GM19324 (cell line): ENCODE data around the gene OPN1SW.

Source experiments
- ATAC-seq: cut with Tn5 transposase; IDR thresholded peaks from one replicate; pipeline ENCODE4 v1.9.1; 2021; ENCODE audit warnings: mild to moderate bottlenecking, moderate library complexity; ENCODE audit not compliant: unreplicated experiment, low FRiP score

Gene OPN1SW

GRCh38 chr7:128737867-128738385 is 37.7 kb downstream of the OPN1SW start:
- no peak for ATAC-seq

GRCh38 chr7:128737441-128737840 is 38.2 kb downstream of the OPN1SW start:
- ATAC-seq = no peak

GRCh38 chr7:128735436-128735835 is 40.2 kb downstream of the OPN1SW start:
- no peak for ATAC-seq

GRCh38 chr7:128734890-128735289 is 40.7 kb downstream of the OPN1SW start:
- no peak for ATAC-seq

GRCh38 chr7:128733278-128733645 is 42.3 kb downstream of the OPN1SW start:
- no peak for ATAC-seq

- ATAC-seq = no peak
Measured at GRCh38 chr7:128732521-128733277, 42.9 kb downstream of the OPN1SW start.

- ATAC-seq = no peak
Measured at GRCh38 chr7:128731184-128731583, 44.4 kb downstream of the OPN1SW start.

GRCh38 chr7:128729494-128729893 is 46.1 kb downstream of the OPN1SW start:
- no peak for ATAC-seq

- no peak for ATAC-seq
Measured at GRCh38 chr7:128728598-128728997, 47.0 kb downstream of the OPN1SW start.

GRCh38 chr7:128727239-128727638 is 48.4 kb downstream of the OPN1SW start:
- ATAC-seq = no peak

GRCh38 chr7:128726737-128727072 is 48.9 kb downstream of the OPN1SW start:
- no peak for ATAC-seq

- ATAC-seq = no peak
Measured at GRCh38 chr7:128726059-128726736, 49.4 kb downstream of the OPN1SW start.

GRCh38 chr7:128725531-128725930 is 50.1 kb downstream of the OPN1SW start:
- no peak for ATAC-seq

GRCh38 chr7:128724743-128725142 is 50.9 kb downstream of the OPN1SW start:
- ATAC-seq = no peak
